Measurements from ENCODE around the gene FMNL2.

The FMNL2 gene

GRCh38 chr2:152426801-152427200 lies 91.8 kb downstream of the FMNL2 start:
- no peak for TF ChIP-seq CTCF (IDR thresholded peaks at IDR 0.05)
- no peak for TF ChIP-seq ZFX (IDR thresholded peaks at IDR 0.05; ENCODE audit: borderline replicate concordance)
- no peak overlapping the region for H3K27ac ChIP-seq

GRCh38 chr2:152427902-152428301 lies 92.9 kb downstream of the FMNL2 start:
- TF ChIP-seq ZFX (IDR thresholded peaks at IDR 0.05; ENCODE audit: borderline replicate concordance): no peak
- no peak for TF ChIP-seq CTCF (IDR thresholded peaks at IDR 0.05)

GRCh38 chr2:152428800-152429582 lies 94.0 kb downstream of the FMNL2 start:
- TF ChIP-seq ZFX (IDR thresholded peaks at IDR 0.05; ENCODE audit: borderline replicate concordance): no peak
- no peak for TF ChIP-seq CTCF (IDR thresholded peaks at IDR 0.05)
- H3K27ac ChIP-seq: no peak overlapping the region

More at GRCh38 chr2:152427902-152428301, 92.9 kb downstream of the FMNL2 start:
- H3K27ac ChIP-seq: no peak overlapping the region

GRCh38 chr2:152430876-152431275 lies 95.9 kb downstream of the FMNL2 start:
- no peak overlapping the region for H3K27ac ChIP-seq
- TF ChIP-seq ZFX (IDR thresholded peaks at IDR 0.05; ENCODE audit: borderline replicate concordance) (no peak), CTCF (IDR thresholded peaks at IDR 0.05) (no peak)

- TF ChIP-seq CTCF (IDR thresholded peaks at IDR 0.05) (no peak), ZFX (IDR thresholded peaks at IDR 0.05; ENCODE audit: borderline replicate concordance) (no peak)
- no peak overlapping the region for H3K27ac ChIP-seq
Measured at GRCh38 chr2:152431370-152432098, 96.6 kb downstream of the FMNL2 start.

GRCh38 chr2:152432206-152432653 lies 97.3 kb downstream of the FMNL2 start:
- H3K27ac ChIP-seq: no peak overlapping the region
- TF ChIP-seq ZFX (IDR thresholded peaks at IDR 0.05; ENCODE audit: borderline replicate concordance): no peak
- TF ChIP-seq CTCF (IDR thresholded peaks at IDR 0.05): no peak

GRCh38 chr2:152432765-152433164 lies 97.8 kb downstream of the FMNL2 start:
- H3K27ac ChIP-seq: no peak overlapping the region
- TF ChIP-seq ZFX (IDR thresholded peaks at IDR 0.05; ENCODE audit: borderline replicate concordance) (no peak), CTCF (IDR thresholded peaks at IDR 0.05) (no peak)
